SIG-M5 treated with dmso at 0.1 percent for 504 hours (cell line): ENCODE results near the gene NFE2L1.

Experiments
- DNase-seq: peaks from one replicate; lab custom pipeline; 2025; ENCODE audit not compliant: unreplicated experiment; lab: John Stamatoyannopoulos, UW

The NFE2L1 gene

DNA sequence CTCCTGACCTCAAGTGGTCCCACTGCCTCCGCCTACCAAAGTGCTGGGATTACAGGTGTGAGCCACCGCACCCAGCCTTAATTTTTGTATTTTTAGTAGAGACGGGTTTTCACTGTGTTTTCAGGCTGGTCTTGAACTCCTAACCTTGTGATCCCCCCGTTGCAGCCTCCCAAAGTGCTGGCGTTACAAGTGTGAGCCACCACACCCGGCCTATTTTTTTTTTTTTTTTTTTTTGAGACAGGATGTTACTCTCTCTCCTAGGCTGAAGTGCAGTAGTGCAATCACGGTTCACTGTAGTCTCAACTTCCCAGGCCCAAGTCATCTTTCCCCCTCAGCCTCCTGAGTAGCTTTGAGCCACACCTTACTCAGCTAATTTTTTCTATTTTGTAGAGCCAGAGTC, 56.3 kb downstream of the NFE2L1 start:
- DNase-seq, result no peak

DNA sequence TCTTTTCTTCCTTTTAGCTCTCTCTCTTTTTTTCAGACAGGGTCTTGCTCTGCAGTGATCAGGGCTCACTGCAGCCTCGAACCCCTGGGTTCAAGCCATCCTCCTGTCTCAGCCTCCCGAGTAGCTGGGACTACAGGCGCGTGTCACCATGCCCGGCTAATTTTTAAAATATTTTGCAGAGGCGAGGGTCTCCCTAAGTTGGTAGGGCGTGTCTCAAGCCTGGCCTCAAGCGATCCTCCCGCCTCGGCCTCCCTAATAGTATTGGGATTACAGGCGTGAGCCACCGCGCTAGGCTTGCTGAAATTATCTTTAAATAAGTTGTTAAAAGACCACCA, 58.6 kb downstream of the NFE2L1 start:
- DNase-seq, result no peak

DNA sequence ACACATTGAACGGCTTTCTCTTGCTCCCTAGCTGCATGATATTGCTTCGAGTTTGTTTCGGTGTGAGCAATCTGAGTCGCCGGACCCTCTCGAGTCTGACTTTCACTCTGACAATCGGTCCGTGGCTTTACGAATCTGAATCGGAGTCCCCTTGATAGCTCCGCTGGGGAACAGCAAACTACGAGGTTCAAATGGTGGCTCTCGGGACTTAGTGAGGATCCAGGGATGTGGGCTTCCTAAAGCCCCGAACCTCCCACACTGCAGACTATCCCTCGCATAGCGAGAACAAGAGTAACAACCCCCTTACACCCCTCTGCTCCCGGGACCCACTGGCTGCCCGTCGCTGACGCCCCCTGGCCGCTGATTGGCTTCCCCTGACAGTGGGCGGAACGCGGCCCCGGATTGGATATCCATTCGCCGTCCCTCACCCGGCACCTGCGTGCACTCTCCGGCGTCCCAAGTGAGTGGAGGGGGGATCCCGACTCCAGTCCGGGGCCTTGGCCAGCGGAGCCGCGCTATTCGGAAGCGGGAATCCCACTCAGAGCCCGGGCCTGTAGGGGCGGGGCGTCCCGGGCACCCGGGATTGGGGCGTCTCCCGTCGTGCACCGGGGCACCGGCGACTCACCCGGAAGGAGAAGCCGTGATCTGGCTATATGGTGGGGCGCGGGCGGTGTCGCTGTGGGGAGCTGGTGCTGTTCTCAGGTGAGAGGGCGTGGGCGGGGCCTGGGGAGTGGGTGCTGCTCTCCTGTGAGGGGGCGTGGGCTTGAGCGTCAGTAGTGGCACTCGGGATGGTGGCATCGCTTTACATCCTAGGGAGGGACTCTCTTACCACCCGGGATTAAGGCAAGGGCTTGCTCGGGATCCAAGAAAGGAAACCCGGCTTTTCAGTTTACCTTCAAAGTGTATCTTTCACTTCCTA, 59.2 kb downstream of the NFE2L1 start, which contains the start of gene SNX11:
Gene SNX11, plus strand, starts transcription at position 630 of the 919 bp plus-strand sequence. CDS start 4,278 bp downstream, outside the sequence.
- DNase-seq, result peak; percentile 86

DNA sequence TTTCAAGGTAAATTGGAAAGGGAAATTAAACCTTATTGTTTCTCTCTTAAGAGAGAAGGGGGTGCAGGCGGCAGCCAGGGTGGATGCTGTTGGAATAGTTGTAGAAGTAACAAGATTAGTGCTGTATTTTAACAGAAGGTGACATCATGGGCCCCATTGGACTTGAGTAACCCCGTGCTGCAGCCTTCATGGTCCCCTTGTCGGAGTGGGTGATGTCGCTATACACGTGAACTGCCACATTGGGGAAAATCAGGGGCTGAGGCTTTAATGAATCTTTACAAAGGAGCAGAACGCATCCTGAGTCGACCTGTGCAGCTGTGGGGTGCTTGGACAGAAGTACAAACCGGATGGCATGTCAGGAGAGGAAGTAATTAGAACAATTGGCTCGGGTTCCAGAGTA, 62.6 kb downstream of the NFE2L1 start:
- no peak for DNase-seq
